NT2/D1 (cell line): ENCODE measurements around the gene ESR2.

Experiments
- DNase-seq: peaks from one replicate; pipeline ENCODE4 v3.0.0-alpha.2; 2011; ENCODE audit warnings: low read depth, low spot score
- H3K27me3 ChIP-seq: 2 replicates; pipeline ENCODE4 v1.6.0; 2011; ENCODE audit warnings: mild to moderate bottlenecking; ENCODE audit not compliant: insufficient read length, insufficient read depth
- H3K36me3 ChIP-seq: 2 replicates; pipeline ENCODE4 v1.6.1; 2011; ENCODE audit warnings: mild to moderate bottlenecking, low read length, mixed read lengths; ENCODE audit not compliant: insufficient read depth, insufficient read length
- H3K4me1 ChIP-seq: 2 replicates; pipeline ENCODE4 v1.5.1; 2011; ENCODE audit not compliant: insufficient read depth, insufficient read length
- H3K4me3 ChIP-seq: 2 replicates; pipeline ENCODE4 v1.5.1; 2011; ENCODE audit warnings: low read depth; ENCODE audit not compliant: insufficient read length
- H3K9ac ChIP-seq: 2 replicates; pipeline ENCODE4 v1.6.0; 2011; ENCODE audit warnings: low read depth; ENCODE audit not compliant: insufficient read length
- H3K9me3 ChIP-seq: 2 replicates; pipeline ENCODE4 v1.5.1; 2011; ENCODE audit warnings: mild to moderate bottlenecking, low read length; ENCODE audit not compliant: insufficient read depth
- SUZ12 ChIP-seq: IDR thresholded peaks from 2 replicates; pipeline ENCODE4 v1.6.1; 2011; ENCODE audit not compliant: insufficient read length, insufficient read depth; ENCODE audit errors: extremely low read depth
- YY1 ChIP-seq: IDR thresholded peaks from 2 replicates; pipeline ENCODE4 v1.6.1; 2011; ENCODE audit not compliant: insufficient read length, insufficient read depth
- ZNF274 ChIP-seq: IDR thresholded peaks from 2 replicates; pipeline ENCODE4 v1.6.1; 2011; ENCODE audit warnings: mild to moderate bottlenecking, low read depth, low read length

The ESR2 gene

GRCh38 chr14:64292197-64292596 lies 2.0 kb downstream of the ESR2 start:
- H3K27me3 ChIP-seq, result peaks cover 33% of the 10 kb centered on the region
- peaks cover 3% of the 10 kb centered on the region for H3K4me1 ChIP-seq
- H3K36me3 ChIP-seq, result no peaks in the 10 kb centered on the region
- no peak for DNase-seq
- no peak overlapping the region for H3K4me3 ChIP-seq
- TF ChIP-seq YY1 (no peak), ZNF274 (no peak), SUZ12 (no peak)
- H3K9me3 ChIP-seq, result no peaks in the 10 kb centered on the region
- no peak overlapping the region for H3K9ac ChIP-seq

GRCh38 chr14:64289571-64289970 lies 4.6 kb downstream of the ESR2 start:
- TF ChIP-seq ZNF274, result no peak
- TF ChIP-seq SUZ12, result no peak
- no peak for TF ChIP-seq YY1
- Histone ChIP-seq H3K9me3 (no peaks in the 10 kb centered on the region), H3K36me3 (no peaks in the 10 kb centered on the region), H3K9ac (no peak overlapping the region), H3K4me3 (no peak overlapping the region), H3K4me1 (peaks cover 3% of the 10 kb centered on the region), H3K27me3 (peaks cover 31% of the 10 kb centered on the region)
- DNase-seq, result no peak

- Histone ChIP-seq H3K27me3 (no peaks in the 10 kb centered on the region), H3K36me3 (no peaks in the 10 kb centered on the region), H3K4me1 (no peaks in the 10 kb centered on the region), H3K9ac (no peak overlapping the region), H3K9me3 (no peaks in the 10 kb centered on the region), H3K4me3 (no peak overlapping the region)
- no peak for DNase-seq
- no peak for TF ChIP-seq YY1
- no peak for TF ChIP-seq SUZ12
- no peak for TF ChIP-seq ZNF274
Measured at GRCh38 chr14:64281805-64282204, 12.4 kb downstream of the ESR2 start.

- Histone ChIP-seq H3K27me3 (no peaks in the 10 kb centered on the region), H3K9ac (no peak overlapping the region), H3K36me3 (no peaks in the 10 kb centered on the region), H3K4me1 (no peaks in the 10 kb centered on the region), H3K9me3 (no peaks in the 10 kb centered on the region), H3K4me3 (no peak overlapping the region)
- no peak for DNase-seq
- no peak for TF ChIP-seq YY1
- TF ChIP-seq ZNF274, result no peak
- TF ChIP-seq SUZ12, result no peak
Measured at GRCh38 chr14:64279704-64280668, 14.2 kb downstream of the ESR2 start.

GRCh38 chr14:64278458-64278857 lies 15.7 kb downstream of the ESR2 start:
- no peak for TF ChIP-seq SUZ12
- Histone ChIP-seq H3K9me3 (no peaks in the 10 kb centered on the region), H3K9ac (no peak overlapping the region), H3K36me3 (no peaks in the 10 kb centered on the region), H3K27me3 (no peaks in the 10 kb centered on the region), H3K4me1 (no peaks in the 10 kb centered on the region), H3K4me3 (no peak overlapping the region)
- no peak for DNase-seq

- no peak for TF ChIP-seq SUZ12
- TF ChIP-seq YY1, result no peak
- no peak for TF ChIP-seq ZNF274
- no peak overlapping the region for H3K4me3 ChIP-seq
- H3K36me3 ChIP-seq, result no peaks in the 10 kb centered on the region
- DNase-seq, result no peak
- no peaks in the 10 kb centered on the region for H3K9me3 ChIP-seq
- H3K27me3 ChIP-seq, result no peaks in the 10 kb centered on the region
- H3K4me1 ChIP-seq, result no peaks in the 10 kb centered on the region
- no peak overlapping the region for H3K9ac ChIP-seq
Measured at GRCh38 chr14:64272019-64272418, 22.2 kb downstream of the ESR2 start.

GRCh38 chr14:64266239-64266638 lies 27.9 kb downstream of the ESR2 start:
- Histone ChIP-seq H3K4me3 (no peak overlapping the region), H3K9me3 (no peaks in the 10 kb centered on the region), H3K9ac (no peak overlapping the region), H3K36me3 (no peaks in the 10 kb centered on the region), H3K27me3 (no peaks in the 10 kb centered on the region), H3K4me1 (no peaks in the 10 kb centered on the region)
- DNase-seq, result no peak
- TF ChIP-seq YY1, result no peak
- no peak for TF ChIP-seq ZNF274
- no peak for TF ChIP-seq SUZ12

- Histone ChIP-seq H3K9ac (no peak overlapping the region), H3K36me3 (no peaks in the 10 kb centered on the region), H3K4me3 (no peak overlapping the region), H3K9me3 (no peaks in the 10 kb centered on the region), H3K4me1 (no peaks in the 10 kb centered on the region), H3K27me3 (no peaks in the 10 kb centered on the region)
- DNase-seq, result no peak
- TF ChIP-seq SUZ12, result no peak
- TF ChIP-seq ZNF274, result no peak
- no peak for TF ChIP-seq YY1
Measured at GRCh38 chr14:64265222-64265621, 28.9 kb downstream of the ESR2 start.
